Measurements from ENCODE around the gene NCOA7. TPM values are rescaled to one million over a fixed set of nuclear protein-coding genes. Genes with fewer than 3 reads are reported as not detected.
A peak's percentile ranks its signal among the peaks of the same experiment; 100 is the strongest.

NCOA7 gene
- total RNA-seq, 6 donors from 2014 or later: 33.5 to 75.6 (median 48.9) TPM

DNA sequence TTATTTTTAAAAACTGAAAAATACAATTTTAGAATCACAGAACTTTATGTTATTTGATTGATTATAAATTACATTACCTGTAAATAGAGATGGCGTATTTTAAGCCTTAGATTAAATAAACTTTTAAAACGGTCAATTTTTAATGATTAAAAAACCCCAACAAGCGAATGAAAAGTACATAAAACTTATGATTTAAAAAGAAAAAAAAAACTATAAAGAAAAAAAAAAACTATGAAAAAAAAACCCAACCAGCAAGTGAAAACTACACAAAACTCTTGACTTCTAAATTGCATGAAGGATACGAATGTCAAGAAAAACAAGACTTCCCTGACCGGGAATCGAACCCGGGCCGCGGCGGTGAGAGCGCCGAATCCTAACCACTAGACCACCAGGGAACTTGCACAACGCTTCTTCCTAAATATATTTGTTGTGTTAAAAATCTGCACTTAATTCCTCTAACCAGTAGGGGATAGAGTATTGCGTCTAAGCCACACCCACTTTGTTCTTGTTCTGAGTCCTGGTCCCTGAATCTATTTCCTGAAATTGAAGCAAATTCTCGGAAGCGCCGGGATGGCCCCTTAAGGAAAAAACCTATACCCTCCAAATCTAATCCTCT lies 10.7 kb upstream of the NCOA7 start:
- Histone ChIP-seq H3K9me3 (no peaks in the 10 kb centered on the region), H3K27ac (peak overlapping the region; percentile 90 to 95 (median 92)), H3K4me1 (peaks cover 6 to 10% (median 8%) of the 10 kb centered on the region in 4 donors), H3K36me3 (no peaks in the 10 kb centered on the region), H3K27me3 (no peaks in the 10 kb centered on the region), H3K4me3 (peak overlapping the region; percentile 41 to 66 (median 61))
- ATAC-seq (ENCODE audit: low FRiP score in 2 of 2): peak; percentile 97 to 98
- DNase-seq: peak; percentile 72 to 94
- 14 to 15% methylated on average over 17 of the region's 17 CpGs for WGBS, 2 donors
- TF ChIP-seq, protein P1, sequence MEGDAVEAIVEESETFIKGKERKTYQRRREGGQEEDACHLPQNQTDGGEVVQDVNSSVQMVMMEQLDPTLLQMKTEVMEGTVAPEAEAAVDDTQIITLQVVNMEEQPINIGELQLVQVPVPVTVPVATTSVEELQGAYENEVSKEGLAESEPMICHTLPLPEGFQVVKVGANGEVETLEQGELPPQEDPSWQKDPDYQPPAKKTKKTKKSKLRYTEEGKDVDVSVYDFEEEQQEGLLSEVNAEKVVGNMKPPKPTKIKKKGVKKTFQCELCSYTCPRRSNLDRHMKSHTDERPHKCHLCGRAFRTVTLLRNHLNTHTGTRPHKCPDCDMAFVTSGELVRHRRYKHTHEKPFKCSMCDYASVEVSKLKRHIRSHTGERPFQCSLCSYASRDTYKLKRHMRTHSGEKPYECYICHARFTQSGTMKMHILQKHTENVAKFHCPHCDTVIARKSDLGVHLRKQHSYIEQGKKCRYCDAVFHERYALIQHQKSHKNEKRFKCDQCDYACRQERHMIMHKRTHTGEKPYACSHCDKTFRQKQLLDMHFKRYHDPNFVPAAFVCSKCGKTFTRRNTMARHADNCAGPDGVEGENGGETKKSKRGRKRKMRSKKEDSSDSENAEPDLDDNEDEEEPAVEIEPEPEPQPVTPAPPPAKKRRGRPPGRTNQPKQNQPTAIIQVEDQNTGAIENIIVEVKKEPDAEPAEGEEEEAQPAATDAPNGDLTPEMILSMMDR (IDR thresholded peaks at IDR 0.05): peak in 5 of 6 experiments; percentile 10 to 68 (median 47)
- peak; percentile 5 to 68 for TF ChIP-seq POLR2AphosphoS5 (IDR thresholded peaks at IDR 0.05)
- no peak for TF ChIP-seq EP300 (IDR thresholded peaks at IDR 0.05)
- peak in 1 of 4 donors; percentile 29 for TF ChIP-seq POLR2A (IDR thresholded peaks at IDR 0.05)

DNA sequence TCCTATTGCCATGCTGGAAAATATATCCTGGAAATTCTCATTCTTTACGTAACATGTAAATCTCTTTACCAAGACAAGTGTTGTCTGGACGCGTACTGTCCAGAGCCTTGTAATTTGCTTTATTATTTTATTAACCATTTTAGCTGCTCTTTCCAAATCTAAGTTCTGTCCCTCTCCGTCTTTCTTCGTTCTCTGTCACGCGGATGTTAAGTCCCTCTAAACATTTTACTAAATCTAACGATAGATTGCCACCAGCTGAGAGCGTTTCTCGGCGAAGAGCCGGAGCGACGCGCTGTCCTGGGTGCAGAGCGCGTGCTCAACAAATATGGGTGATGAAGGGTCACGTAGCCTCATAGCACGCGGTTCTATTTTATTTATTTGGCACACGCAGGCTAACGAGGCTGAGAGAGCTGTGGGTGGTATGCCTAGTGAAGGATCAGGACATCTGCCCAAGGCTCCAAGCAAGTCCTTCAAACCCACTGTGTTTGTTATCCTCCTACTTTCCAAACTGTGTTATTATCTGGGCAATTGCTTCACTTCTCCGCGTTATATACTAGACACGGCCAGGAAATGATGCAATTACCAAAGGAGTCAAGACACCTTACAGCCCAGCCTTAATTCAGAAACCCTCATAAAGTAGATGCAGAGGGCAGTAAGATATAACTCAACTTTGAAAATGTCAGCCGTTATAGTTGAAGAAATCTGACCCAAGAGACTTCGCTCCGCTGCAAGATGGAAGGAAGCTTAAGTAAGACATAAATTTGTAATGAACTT lies 10.0 kb upstream of the NCOA7 start:
- Histone ChIP-seq H3K36me3 (no peaks in the 10 kb centered on the region), H3K27ac (peak overlapping the region; percentile 90 to 95 (median 92)), H3K4me1 (peaks cover 6 to 10% (median 8%) of the 10 kb centered on the region in 4 donors), H3K9me3 (no peaks in the 10 kb centered on the region), H3K27me3 (no peaks in the 10 kb centered on the region), H3K4me3 (peak overlapping the region; percentile 41 to 66 (median 61))
- ATAC-seq (ENCODE audit: low FRiP score in 2 of 2): peak; percentile 91 to 93
- TF ChIP-seq EP300 (IDR thresholded peaks at IDR 0.05) (no peak), POLR2AphosphoS5 (IDR thresholded peaks at IDR 0.05) (peak; percentile 58 to 71), POLR2A (IDR thresholded peaks at IDR 0.05) (peak in 3 of 4 donors; percentile 48 to 67 (median 66))
- TF ChIP-seq, protein P1 (IDR thresholded peaks at IDR 0.05): no peak
- peak; percentile 57 to 72 for DNase-seq
- WGBS, 2 donors: 0% methylated on average over 28 of the region's 28 CpGs

DNA sequence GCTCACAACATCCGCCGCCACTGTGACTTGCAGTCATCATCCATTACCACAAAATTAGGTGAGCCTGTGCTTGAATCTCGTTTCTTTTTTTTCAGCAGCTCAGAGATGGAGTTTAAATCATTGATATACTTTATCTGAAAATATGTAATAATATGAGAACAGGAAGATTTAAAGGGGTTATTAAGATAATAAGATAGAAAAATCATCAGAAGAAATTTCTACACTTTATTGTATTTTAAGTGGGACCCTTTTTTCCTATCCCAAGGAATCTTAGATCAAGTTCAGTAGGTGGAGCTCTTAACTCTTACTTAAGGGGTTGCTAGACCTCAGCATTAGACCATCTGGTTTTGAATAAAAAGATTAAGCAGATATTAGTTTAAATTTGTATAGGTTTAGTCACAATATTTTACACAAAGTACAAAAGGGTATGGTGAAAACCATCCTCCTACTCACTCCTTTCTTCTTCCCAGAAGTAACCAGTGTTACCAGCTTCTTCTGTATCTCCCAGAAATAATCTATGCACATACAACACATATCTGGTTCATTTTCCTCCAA lies 9.4 kb upstream of the NCOA7 start:
- DNase-seq (peak in 1 of 2 donors; percentile 66), ATAC-seq (ENCODE audit: low FRiP score in 2 of 2) (peak in 1 of 2 donors; percentile 62)
- Histone ChIP-seq H3K4me3 (peak overlapping the region; percentile 41 to 66 (median 61)), H3K27me3 (no peaks in the 10 kb centered on the region), H3K36me3 (no peaks in the 10 kb centered on the region), H3K9me3 (no peaks in the 10 kb centered on the region), H3K4me1 (peaks cover 6 to 10% (median 8%) of the 10 kb centered on the region in 4 donors), H3K27ac (peak overlapping the region; percentile 90 to 95 (median 92))
- 0% methylated on average over 3 of the region's 3 CpGs for WGBS, 2 donors
- TF ChIP-seq, protein P1 (IDR thresholded peaks at IDR 0.05): no peak
- TF ChIP-seq POLR2A (IDR thresholded peaks at IDR 0.05) (no peak), POLR2AphosphoS5 (IDR thresholded peaks at IDR 0.05) (no peak), EP300 (IDR thresholded peaks at IDR 0.05) (no peak)

DNA sequence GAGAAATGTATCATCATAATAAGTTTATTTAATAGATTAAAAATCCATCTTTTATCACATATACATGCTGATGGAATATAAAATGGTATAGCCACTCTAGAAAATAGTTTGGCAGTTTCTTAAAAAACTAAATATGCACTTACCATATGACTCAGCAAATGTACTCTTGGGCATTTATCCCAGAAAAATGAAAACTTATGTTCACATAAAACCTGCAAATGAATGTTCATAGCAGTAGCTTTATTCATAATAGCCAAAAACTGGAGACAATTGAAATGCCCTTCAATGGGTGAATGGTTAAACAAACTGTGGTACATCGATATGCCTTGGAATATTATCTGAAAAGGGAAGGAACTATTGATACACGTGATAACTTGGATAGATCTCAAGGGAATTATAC lies 6.4 kb upstream of the NCOA7 start:
- TF ChIP-seq POLR2A (IDR thresholded peaks at IDR 0.05) (no peak), EP300 (IDR thresholded peaks at IDR 0.05) (no peak)
- TF ChIP-seq, protein P1 (IDR thresholded peaks at IDR 0.05): no peak
- ATAC-seq (ENCODE audit: low FRiP score in 2 of 2) (no peak), DNase-seq (no peak)
- Histone ChIP-seq H3K36me3 (no peaks in the 10 kb centered on the region), H3K27me3 (no peaks in the 10 kb centered on the region), H3K27ac (no peak overlapping the region), H3K4me1 (peaks cover 13 to 24% (median 16%) of the 10 kb centered on the region in 4 donors), H3K9me3 (no peaks in the 10 kb centered on the region), H3K4me3 (no peak overlapping the region)
- WGBS, 2 donors: 75 to 79% methylated on average over 2 of the region's 2 CpGs

Data from upper lobe of left lung (tissue), 6 donors.